HepG2 (cell line): ENCODE results near the gene PKLR. TPM values are rescaled to one million over a fixed set of nuclear protein-coding genes. Genes with fewer than 3 reads are reported as not detected.

Source experiments
- ATM ChIP-seq: fragments of 450-650 bp; IDR thresholded peaks from 2 replicates; pipeline ENCODE4 v1.7.1; 2017; ENCODE audit warnings: mild to moderate bottlenecking, borderline replicate concordance
- CEBPG ChIP-seq: IDR thresholded peaks from 2 replicates; pipeline ENCODE4 v1.6.1; 2016
- FLYWCH1 ChIP-seq: sonication (generic); formaldehyde crosslinking; IDR thresholded peaks from 2 replicates; pipeline ENCODE4 v1.8.1; 2023; ENCODE audit warnings: mild to moderate bottlenecking, missing genetic modification reagents
- FOXP1 ChIP-seq, 2 experiments: fragments of 450-650 bp in 1 of 2; IDR thresholded peaks; 2 replicates each; pipeline ENCODE4 v1.6.1; 2017 to 2018; ENCODE audit warnings: antibody characterized with exemption in 1 of 2
- JUNB ChIP-seq: sonication (generic); formaldehyde crosslinking; IDR thresholded peaks from 2 replicates; pipeline ENCODE4 v1.8.0; 2022; ENCODE audit warnings: missing genetic modification reagents, mild to moderate bottlenecking, borderline replicate concordance
- KDM5A ChIP-seq: fragments of 200-600 bp; sonication (generic); IDR thresholded peaks from 2 replicates; pipeline ENCODE4 v1.7.0; 2018; ENCODE audit warnings: antibody characterized with exemption, mild to moderate bottlenecking, low read length, borderline replicate concordance
- RELA ChIP-seq: sonication (generic); formaldehyde crosslinking; IDR thresholded peaks from 2 replicates; pipeline ENCODE4 v1.4.0; 2020; ENCODE audit warnings: missing genetic modification reagents
- RFX1 ChIP-seq: fragments of 450-650 bp; IDR thresholded peaks from 2 replicates; pipeline ENCODE4 v1.6.1; 2017
- STAT5B ChIP-seq: sonication (generic); formaldehyde crosslinking; IDR thresholded peaks from 2 replicates; pipeline ENCODE4 v1.4.0; 2020; ENCODE audit warnings: missing genetic modification reagents
- TBP ChIP-seq: sonication (generic); formaldehyde crosslinking; IDR thresholded peaks from 2 replicates; pipeline ENCODE4 v1.5.0; 2020; ENCODE audit warnings: missing genetic modification reagents
- WIZ ChIP-seq: sonication (generic); formaldehyde crosslinking; IDR thresholded peaks from 2 replicates; pipeline ENCODE4 v1.5.1; 2020; ENCODE audit warnings: mild to moderate bottlenecking, missing genetic modification reagents
- YEATS4 ChIP-seq: sonication (generic); formaldehyde crosslinking; IDR thresholded peaks from 2 replicates; pipeline ENCODE4 v1.4.0; 2020; ENCODE audit warnings: missing genetic modification reagents, borderline replicate concordance
- ZFP82 ChIP-seq: sonication (generic); formaldehyde crosslinking; IDR thresholded peaks from 2 replicates; pipeline ENCODE4 v1.5.1; 2020; ENCODE audit warnings: mild to moderate bottlenecking, missing genetic modification reagents, borderline replicate concordance
- ZMYM2 ChIP-seq: sonication (generic); formaldehyde crosslinking; IDR thresholded peaks from 2 replicates; pipeline ENCODE4 v1.8.0; 2022; ENCODE audit warnings: mild to moderate bottlenecking, missing genetic modification reagents
- ZNF20 ChIP-seq: sonication (generic); formaldehyde crosslinking; IDR thresholded peaks from 2 replicates; pipeline ENCODE4 v1.4.0; 2020; ENCODE audit warnings: mild to moderate bottlenecking, moderate library complexity, missing genetic modification reagents
- ZNF337 ChIP-seq: sonication (generic); formaldehyde crosslinking; IDR thresholded peaks from 2 replicates; pipeline ENCODE4 v1.5.1; 2020; ENCODE audit warnings: missing genetic modification reagents, low read depth, mild to moderate bottlenecking, borderline replicate concordance
- ZNF431 ChIP-seq: sonication (generic); formaldehyde crosslinking; IDR thresholded peaks from 2 replicates; pipeline ENCODE4 v1.9.0; 2022; ENCODE audit warnings: missing genetic modification reagents, low read depth, mild to moderate bottlenecking, borderline replicate concordance
- ZNF558 ChIP-seq: sonication (generic); formaldehyde crosslinking; IDR thresholded peaks from 2 replicates; pipeline ENCODE4 v1.9.0; 2022; ENCODE audit warnings: mild to moderate bottlenecking, missing genetic modification reagents, borderline replicate concordance
- ZNF644 ChIP-seq: IDR thresholded peaks from 2 replicates; pipeline ENCODE4 v1.6.1; 2016; ENCODE audit warnings: low read depth
- polyA plus RNA-seq, 8 experiments: library from polyadenylated mRNA; depleted of rRNA in 3 of 8; stranded (reverse) in 7 of 8; unstranded in 1 of 8; fragments of >200 nt; fragmentation: Illumina TruSeq in 4 of 8; extraction: Trizol in 4 of 8; gene quantifications; 2 replicates each; pipeline versions ENCODE4 v1.2.1 to v1.2.3, GENCODE V29; 2011 to 2016; ENCODE audit warnings: low read depth in 4 of 8, missing spikeins in 1 of 8, mixed read lengths in 1 of 8; ENCODE audit not compliant: insufficient read depth in 1 of 8
- total RNA-seq, 5 experiments: library from RNA; depleted of rRNA; stranded (reverse); fragments of >200 nt; fragmentation: Illumina TruSeq; extraction: Trizol; gene quantifications; 2 replicates each; pipeline ENCODE4 v1.2.3, GENCODE V29; 2016; ENCODE audit warnings: low read depth in 1 of 5
- TF ChIP-seq, protein P1 (sequence below): sonication (generic); formaldehyde crosslinking; IDR thresholded peaks from 2 replicates; pipeline ENCODE4 v1.4.0; 2020; ENCODE audit warnings: missing genetic modification reagents
- TF ChIP-seq, protein P2 (sequence below), 2 experiments: sonication (generic) in 1 of 2; formaldehyde crosslinking in 1 of 2; IDR thresholded peaks; 2 replicates each; pipeline versions ENCODE4 v1.4.0 to v1.6.1; 2016 to 2020; ENCODE audit warnings: borderline replicate concordance in 1 of 2, low read depth in 1 of 2, mild to moderate bottlenecking in 1 of 2, missing genetic modification reagents in 1 of 2
- TF ChIP-seq, protein P3 (sequence below): sonication (generic); formaldehyde crosslinking; conservative IDR thresholded peaks from 2 replicates; pipeline ENCODE4 v1.8.0; 2022; ENCODE audit warnings: mild to moderate bottlenecking, moderate library complexity, missing genetic modification reagents

PKLR gene
- total and polyA plus RNA-seq, 2 of the 13 experiments (the other 11 are each of a cell fraction or from before 2014, with no cell fraction given) = 10.3 to 29.3 TPM

DNA sequence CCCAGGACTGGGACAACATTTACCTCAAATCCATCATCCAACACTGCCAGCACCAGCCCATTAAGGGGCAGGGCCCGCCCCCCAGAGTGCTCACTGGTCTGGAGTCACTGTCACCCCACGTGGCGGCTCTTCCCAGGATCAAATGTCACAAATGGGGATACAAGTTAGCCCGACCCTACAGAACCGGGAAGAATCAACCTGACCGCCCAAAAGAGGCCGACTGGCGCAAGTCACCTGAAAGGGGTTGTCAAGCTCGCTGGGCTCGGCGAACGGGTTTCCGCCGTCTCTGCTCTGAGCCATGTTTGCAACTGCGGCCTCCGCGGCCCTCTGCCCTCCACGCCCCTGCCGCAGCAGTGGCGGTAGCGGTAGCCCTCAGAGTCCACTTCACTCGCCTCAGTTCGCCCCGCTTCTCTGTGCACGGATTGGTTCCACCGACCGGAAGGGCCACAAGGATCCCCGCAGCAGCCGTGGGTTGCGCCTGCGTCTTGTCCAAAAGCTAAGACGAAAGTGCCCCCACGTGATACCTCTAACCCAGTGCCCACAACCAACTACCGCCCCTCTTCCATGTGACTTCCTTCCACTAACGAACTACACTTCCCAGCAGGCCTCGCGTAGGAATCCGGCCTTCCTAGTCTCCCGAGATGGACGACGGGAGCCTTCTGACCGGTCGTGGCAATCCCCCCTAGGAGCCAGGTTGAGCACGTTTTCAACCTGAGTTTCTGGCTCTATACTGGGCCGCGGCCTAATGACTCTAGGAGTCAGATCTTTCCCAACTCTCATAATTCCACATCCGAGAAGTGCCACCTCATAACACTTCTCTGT lies 39.2 kb downstream of the PKLR start, which contains the start of gene SCAMP3 (continued):
- no peak for TF ChIP-seq JUNB (CRISPR knock-in tag)
- TF ChIP-seq, protein P1, sequence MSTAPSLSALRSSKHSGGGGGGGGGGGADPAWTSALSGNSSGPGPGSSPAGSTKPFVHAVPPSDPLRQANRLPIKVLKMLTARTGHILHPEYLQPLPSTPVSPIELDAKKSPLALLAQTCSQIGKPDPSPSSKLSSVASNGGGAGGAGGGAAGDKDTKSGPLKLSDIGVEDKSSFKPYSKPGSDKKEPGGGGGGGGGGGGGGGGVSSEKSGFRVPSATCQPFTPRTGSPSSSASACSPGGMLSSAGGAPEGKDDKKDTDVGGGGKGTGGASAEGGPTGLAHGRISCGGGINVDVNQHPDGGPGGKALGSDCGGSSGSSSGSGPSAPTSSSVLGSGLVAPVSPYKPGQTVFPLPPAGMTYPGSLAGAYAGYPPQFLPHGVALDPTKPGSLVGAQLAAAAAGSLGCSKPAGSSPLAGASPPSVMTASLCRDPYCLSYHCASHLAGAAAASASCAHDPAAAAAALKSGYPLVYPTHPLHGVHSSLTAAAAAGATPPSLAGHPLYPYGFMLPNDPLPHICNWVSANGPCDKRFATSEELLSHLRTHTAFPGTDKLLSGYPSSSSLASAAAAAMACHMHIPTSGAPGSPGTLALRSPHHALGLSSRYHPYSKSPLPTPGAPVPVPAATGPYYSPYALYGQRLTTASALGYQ = peak; percentile 37
- TF ChIP-seq RELA = no peak
- TF ChIP-seq ZNF558 = 0 out of 2 replicates have a peak, but pooled peaks have one; percentile 50
- TF ChIP-seq, protein P2, sequence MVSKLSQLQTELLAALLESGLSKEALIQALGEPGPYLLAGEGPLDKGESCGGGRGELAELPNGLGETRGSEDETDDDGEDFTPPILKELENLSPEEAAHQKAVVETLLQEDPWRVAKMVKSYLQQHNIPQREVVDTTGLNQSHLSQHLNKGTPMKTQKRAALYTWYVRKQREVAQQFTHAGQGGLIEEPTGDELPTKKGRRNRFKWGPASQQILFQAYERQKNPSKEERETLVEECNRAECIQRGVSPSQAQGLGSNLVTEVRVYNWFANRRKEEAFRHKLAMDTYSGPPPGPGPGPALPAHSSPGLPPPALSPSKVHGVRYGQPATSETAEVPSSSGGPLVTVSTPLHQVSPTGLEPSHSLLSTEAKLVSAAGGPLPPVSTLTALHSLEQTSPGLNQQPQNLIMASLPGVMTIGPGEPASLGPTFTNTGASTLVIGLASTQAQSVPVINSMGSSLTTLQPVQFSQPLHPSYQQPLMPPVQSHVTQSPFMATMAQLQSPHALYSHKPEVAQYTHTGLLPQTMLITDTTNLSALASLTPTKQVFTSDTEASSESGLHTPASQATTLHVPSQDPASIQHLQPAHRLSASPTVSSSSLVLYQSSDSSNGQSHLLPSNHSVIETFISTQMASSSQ (IDR thresholded peaks at IDR 0.05; ENCODE audit: low read depth) = no peak
- TF ChIP-seq, protein P2 (CRISPR knock-in tag; IDR thresholded peaks at IDR 0.05; ENCODE audit: borderline replicate concordance) = no peak; the same call in 1 of the 2 replicates
- TF ChIP-seq ZMYM2 (CRISPR knock-in tag) = no peak
- TF ChIP-seq ZNF644 (CRISPR knock-in tag) = no peak
- TF ChIP-seq ATM = no peak
- TF ChIP-seq TBP (CRISPR knock-in tag) = peak; percentile 36; the same call in 1 of the 2 replicates
- TF ChIP-seq FOXP1 (IDR thresholded peaks at IDR 0.05) = no peak
- TF ChIP-seq FOXP1 (CRISPR knock-in tag; IDR thresholded peaks at IDR 0.05) = no peak
- TF ChIP-seq, protein P3, sequence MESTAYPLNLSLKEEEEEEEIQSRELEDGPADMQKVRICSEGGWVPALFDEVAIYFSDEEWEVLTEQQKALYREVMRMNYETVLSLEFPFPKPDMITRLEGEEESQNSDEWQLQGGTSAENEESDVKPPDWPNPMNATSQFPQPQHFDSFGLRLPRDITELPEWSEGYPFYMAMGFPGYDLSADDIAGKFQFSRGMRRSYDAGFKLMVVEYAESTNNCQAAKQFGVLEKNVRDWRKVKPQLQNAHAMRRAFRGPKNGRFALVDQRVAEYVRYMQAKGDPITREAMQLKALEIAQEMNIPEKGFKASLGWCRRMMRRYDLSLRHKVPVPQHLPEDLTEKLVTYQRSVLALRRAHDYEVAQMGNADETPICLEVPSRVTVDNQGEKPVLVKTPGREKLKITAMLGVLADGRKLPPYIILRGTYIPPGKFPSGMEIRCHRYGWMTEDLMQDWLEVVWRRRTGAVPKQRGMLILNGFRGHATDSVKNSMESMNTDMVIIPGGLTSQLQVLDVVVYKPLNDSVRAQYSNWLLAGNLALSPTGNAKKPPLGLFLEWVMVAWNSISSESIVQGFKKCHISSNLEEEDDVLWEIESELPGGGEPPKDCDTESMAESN (CRISPR knock-in tag) = peak; percentile 84; the same call in 1 of the 2 replicates
- TF ChIP-seq CEBPG (CRISPR knock-in tag) = no peak; the same call in 1 of the 2 replicates
- TF ChIP-seq YEATS4 (CRISPR knock-in tag) = peak; percentile 36; the same call in 1 of the 2 replicates
- no peak for TF ChIP-seq STAT5B
- TF ChIP-seq ZNF337 (CRISPR knock-in tag) = no peak
- TF ChIP-seq FLYWCH1 (CRISPR knock-in tag) = no peak
- peak; percentile 62; the same call in 1 of the 2 replicates for TF ChIP-seq ZNF431 (CRISPR knock-in tag)
- no peak for TF ChIP-seq ZNF20 (CRISPR knock-in tag)
- no peak for TF ChIP-seq RFX1
- TF ChIP-seq ZFP82 (CRISPR knock-in tag) = peak; percentile 90
- TF ChIP-seq WIZ (CRISPR knock-in tag) = peak; percentile 80
- no peak; the same call in 1 of the 2 replicates for TF ChIP-seq KDM5A
